SIG-M5 treated with dmso at 0.1 percent for 504 hours (cell line): ENCODE results near the gene ERG.

Experiments
- DNase-seq: peaks from one replicate; lab custom pipeline; 2025; ENCODE audit not compliant: unreplicated experiment; lab: John Stamatoyannopoulos, UW

The ERG gene

GRCh38 chr21:38340131-38340530 lies 158.1 kb downstream of the ERG start:
- no peak for DNase-seq

DNA sequence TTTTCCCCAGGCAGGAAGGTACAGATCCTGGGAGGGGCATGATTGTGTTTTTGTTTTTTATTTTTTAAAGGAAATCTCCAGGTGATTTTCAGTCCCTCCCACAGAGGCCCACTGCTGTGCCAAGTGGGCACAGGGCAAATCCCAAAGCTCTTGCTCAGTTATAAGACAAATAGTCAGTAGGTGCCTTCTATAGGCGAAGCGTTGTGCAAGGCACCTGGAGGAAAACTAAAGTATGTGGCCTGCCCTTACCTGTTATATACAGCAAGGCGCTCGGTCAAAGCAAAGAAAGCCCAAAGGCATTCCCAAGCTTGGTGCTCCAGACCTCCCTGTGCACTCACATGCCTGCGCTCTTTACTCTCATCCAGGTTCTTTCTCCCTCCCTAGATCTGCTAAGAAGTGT lies 160.5 kb downstream of the ERG start:
- no peak for DNase-seq

DNA sequence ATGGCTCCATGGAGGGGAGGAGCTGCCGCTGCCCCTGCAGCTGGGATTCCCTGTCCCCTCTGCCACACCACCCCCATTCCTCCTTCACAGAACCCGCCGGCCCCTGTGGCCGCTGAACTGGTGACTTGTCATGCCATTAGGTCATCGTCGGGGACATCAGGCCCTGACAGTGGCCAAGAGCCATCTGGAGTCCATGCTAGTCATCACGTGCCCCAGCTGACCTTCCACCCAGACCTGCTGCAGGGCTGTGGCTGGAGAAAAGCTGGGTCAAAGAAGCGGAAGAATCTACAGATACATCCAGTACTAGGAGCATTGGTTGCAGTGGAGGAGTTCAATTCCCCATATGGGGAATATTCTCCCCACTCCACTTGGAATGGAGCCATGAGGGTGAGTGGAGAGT lies 163.4 kb downstream of the ERG start:
- DNase-seq: no peak

DNA sequence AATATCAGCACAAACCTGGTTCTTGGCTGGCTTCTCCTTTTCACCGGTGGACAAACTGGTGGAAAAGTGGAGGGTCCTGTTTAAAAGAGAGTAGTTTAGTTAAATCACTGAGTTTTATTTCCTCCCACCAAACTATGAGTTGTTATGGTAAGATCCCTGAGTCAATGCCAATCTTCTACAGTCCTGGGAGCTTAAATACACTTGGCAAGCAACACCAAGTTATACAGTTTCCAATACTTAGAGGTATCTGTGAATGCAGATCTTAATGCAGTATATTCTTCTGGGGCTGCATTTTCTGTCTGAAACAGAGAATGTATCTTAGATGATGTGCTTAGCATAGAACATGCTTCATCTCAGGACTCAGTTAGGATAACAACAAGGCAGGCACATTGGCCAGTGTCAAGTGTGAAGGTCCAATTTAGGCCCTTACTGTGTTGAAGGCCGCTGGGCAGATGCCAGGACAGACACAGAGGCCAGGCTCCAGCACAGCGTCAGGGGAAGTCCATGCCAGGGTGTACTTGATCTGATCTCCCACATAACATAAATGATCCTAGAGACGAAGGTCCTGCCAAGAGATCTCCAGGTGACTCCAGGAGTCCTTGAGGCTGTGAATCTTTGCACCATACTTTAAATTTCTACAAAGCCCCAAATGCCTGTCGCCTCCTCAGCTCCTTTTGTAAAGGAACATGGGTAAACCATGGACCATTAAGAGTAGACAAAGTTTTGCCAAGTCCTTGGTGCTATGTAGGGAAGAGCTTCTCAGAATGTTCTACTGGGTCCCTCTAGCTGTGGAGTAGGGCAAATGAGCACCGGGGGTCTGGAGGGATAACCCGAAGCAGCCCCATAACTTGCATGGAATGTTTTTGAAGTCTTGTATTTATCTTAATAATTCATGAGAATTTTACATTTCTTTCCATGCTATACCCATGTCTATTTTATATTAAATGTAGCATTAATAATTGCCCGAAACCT lies 164.7 kb downstream of the ERG start:
- peak; percentile 22 for DNase-seq

DNA sequence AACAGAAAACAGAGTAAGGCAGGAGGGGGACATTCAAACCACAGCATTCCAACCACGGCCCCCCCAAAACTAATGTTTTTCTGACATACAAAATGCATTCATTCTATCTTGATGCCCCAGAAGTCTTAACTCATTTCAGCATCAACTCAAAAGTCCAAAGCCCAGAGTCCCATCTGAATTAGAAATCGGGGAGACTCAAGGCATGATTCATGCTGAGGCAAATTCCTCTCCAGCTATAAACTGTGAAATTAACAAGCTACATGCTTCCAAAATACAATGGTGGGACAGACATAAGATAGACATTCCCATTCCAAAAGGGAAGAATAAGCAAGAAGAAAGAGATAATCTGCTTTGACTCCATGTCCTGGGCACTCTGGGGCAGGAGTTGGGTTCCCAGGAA lies 167.6 kb downstream of the ERG start:
- DNase-seq: no peak
